ENCODE data around the gene TP53RK. TPM values are rescaled to one million over a fixed set of nuclear protein-coding genes. Genes with fewer than 3 reads are reported as not detected.

The TP53RK gene
- total and polyA plus RNA-seq, 2 of the 13 experiments (the other 11 are each of a cell fraction or from before 2014, with no cell fraction given), result 12.9 to 25.5 TPM

- TF ChIP-seq, protein P1, sequence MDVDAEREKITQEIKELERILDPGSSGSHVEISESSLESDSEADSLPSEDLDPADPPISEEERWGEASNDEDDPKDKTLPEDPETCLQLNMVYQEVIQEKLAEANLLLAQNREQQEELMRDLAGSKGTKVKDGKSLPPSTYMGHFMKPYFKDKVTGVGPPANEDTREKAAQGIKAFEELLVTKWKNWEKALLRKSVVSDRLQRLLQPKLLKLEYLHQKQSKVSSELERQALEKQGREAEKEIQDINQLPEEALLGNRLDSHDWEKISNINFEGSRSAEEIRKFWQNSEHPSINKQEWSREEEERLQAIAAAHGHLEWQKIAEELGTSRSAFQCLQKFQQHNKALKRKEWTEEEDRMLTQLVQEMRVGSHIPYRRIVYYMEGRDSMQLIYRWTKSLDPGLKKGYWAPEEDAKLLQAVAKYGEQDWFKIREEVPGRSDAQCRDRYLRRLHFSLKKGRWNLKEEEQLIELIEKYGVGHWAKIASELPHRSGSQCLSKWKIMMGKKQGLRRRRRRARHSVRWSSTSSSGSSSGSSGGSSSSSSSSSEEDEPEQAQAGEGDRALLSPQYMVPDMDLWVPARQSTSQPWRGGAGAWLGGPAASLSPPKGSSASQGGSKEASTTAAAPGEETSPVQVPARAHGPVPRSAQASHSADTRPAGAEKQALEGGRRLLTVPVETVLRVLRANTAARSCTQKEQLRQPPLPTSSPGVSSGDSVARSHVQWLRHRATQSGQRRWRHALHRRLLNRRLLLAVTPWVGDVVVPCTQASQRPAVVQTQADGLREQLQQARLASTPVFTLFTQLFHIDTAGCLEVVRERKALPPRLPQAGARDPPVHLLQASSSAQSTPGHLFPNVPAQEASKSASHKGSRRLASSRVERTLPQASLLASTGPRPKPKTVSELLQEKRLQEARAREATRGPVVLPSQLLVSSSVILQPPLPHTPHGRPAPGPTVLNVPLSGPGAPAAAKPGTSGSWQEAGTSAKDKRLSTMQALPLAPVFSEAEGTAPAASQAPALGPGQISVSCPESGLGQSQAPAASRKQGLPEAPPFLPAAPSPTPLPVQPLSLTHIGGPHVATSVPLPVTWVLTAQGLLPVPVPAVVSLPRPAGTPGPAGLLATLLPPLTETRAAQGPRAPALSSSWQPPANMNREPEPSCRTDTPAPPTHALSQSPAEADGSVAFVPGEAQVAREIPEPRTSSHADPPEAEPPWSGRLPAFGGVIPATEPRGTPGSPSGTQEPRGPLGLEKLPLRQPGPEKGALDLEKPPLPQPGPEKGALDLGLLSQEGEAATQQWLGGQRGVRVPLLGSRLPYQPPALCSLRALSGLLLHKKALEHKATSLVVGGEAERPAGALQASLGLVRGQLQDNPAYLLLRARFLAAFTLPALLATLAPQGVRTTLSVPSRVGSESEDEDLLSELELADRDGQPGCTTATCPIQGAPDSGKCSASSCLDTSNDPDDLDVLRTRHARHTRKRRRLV (CRISPR knock-in tag; IDR thresholded peaks at IDR 0.05), result peak; percentile 69; the same call in 1 of the 2 replicates
- TF ChIP-seq MAFG (CRISPR knock-in tag; IDR thresholded peaks at IDR 0.05) (no peak; the same call in 1 of the 2 replicates), POLR2AphosphoS5 (IDR thresholded peaks at IDR 0.05; ENCODE audit: low read depth, low read length) (peak; percentile 92), KAT2B (IDR thresholded peaks at IDR 0.05; ENCODE audit: borderline replicate concordance, low read depth, low read length) (no peak), ZNF710 (CRISPR knock-in tag; IDR thresholded peaks at IDR 0.05; ENCODE audit: borderline replicate concordance) (peak; percentile 66; the same call in 1 of the 2 replicates), HNRNPLL (IDR thresholded peaks at IDR 0.05; ENCODE audit: low read depth, low read length, poor library complexity, severe bottlenecking) (peak; percentile 90), TCF7L2 (IDR thresholded peaks at IDR 0.05; ENCODE audit: low read depth, low read length) (no peak), SMARCE1 (IDR thresholded peaks at IDR 0.05; ENCODE audit: borderline replicate concordance) (no peak)
- TF ChIP-seq, protein P2, sequence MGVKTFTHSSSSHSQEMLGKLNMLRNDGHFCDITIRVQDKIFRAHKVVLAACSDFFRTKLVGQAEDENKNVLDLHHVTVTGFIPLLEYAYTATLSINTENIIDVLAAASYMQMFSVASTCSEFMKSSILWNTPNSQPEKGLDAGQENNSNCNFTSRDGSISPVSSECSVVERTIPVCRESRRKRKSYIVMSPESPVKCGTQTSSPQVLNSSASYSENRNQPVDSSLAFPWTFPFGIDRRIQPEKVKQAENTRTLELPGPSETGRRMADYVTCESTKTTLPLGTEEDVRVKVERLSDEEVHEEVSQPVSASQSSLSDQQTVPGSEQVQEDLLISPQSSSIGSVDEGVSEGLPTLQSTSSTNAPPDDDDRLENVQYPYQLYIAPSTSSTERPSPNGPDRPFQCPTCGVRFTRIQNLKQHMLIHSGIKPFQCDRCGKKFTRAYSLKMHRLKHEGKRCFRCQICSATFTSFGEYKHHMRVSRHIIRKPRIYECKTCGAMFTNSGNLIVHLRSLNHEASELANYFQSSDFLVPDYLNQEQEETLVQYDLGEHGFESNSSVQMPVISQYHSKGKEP (CRISPR knock-in tag; IDR thresholded peaks at IDR 0.05), result 0 out of 2 replicates have a peak, but pooled peaks have one; percentile 23
- TF ChIP-seq, protein P3, sequence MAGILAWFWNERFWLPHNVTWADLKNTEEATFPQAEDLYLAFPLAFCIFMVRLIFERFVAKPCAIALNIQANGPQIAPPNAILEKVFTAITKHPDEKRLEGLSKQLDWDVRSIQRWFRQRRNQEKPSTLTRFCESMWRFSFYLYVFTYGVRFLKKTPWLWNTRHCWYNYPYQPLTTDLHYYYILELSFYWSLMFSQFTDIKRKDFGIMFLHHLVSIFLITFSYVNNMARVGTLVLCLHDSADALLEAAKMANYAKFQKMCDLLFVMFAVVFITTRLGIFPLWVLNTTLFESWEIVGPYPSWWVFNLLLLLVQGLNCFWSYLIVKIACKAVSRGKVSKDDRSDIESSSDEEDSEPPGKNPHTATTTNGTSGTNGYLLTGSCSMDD (CRISPR knock-in tag; IDR thresholded peaks at IDR 0.05), result 0 out of 2 replicates have a peak, but pooled peaks have one; percentile 17
Measured at GRCh38 chr20:46689082-46689753, at the start of gene TP53RK (continued).

Data from HepG2 (cell line).